Stimulated activated CD8-positive, alpha-beta memory T cell treated with anti-CD3 and anti-CD28 coated beads, Interleukin-7, amount 100 ng/mL, for 24 hours (primary cell): ENCODE data around the gene STK17A.

ENCODE experiments used
- DNase-seq: peaks from one replicate; pipeline ENCODE4 v3.0.0-alpha.2; 2020; ENCODE audit warnings: low read depth

The STK17A gene

GRCh38 chr7:43582503-43583423, at the start of gene STK17A:
Gene STK17A (plus strand): TSS chr7:43583108. CDS start chr7:43583244, 136 bp downstream.
- peak; percentile 83 for DNase-seq

- no peak for DNase-seq
Observed at GRCh38 chr7:43533801-43534479, 49.0 kb upstream of the STK17A start.

- DNase-seq, result no peak
Observed at GRCh38 chr7:43535031-43535451, 47.9 kb upstream of the STK17A start.

GRCh38 chr7:43535810-43536585, 46.9 kb upstream of the STK17A start:
- DNase-seq, result no peak

GRCh38 chr7:43536773-43537172, 46.1 kb upstream of the STK17A start:
- DNase-seq, result no peak

GRCh38 chr7:43537765-43538403, 45.0 kb upstream of the STK17A start:
- no peak for DNase-seq

- no peak for DNase-seq
Observed at GRCh38 chr7:43538404-43538771, 44.5 kb upstream of the STK17A start.

- DNase-seq, result no peak
Observed at GRCh38 chr7:43540471-43540870, 42.4 kb upstream of the STK17A start.

- no peak for DNase-seq
Observed at GRCh38 chr7:43542716-43543115, 40.2 kb upstream of the STK17A start.

GRCh38 chr7:43546231-43546630, 36.7 kb upstream of the STK17A start:
- DNase-seq, result no peak

GRCh38 chr7:43550427-43550826, 32.5 kb upstream of the STK17A start:
- DNase-seq, result no peak

GRCh38 chr7:43552122-43552521, 30.8 kb upstream of the STK17A start:
- no peak for DNase-seq

GRCh38 chr7:43553999-43554398, 28.9 kb upstream of the STK17A start:
- DNase-seq, result no peak

- DNase-seq, result no peak
Observed at GRCh38 chr7:43554423-43554822, 28.5 kb upstream of the STK17A start.

- no peak for DNase-seq
Observed at GRCh38 chr7:43557831-43558495, 24.9 kb upstream of the STK17A start.

GRCh38 chr7:43559171-43559945, 23.6 kb upstream of the STK17A start:
- DNase-seq, result no peak

- DNase-seq, result no peak
Observed at GRCh38 chr7:43559946-43560335, 23.0 kb upstream of the STK17A start.

GRCh38 chr7:43560742-43561330, 22.1 kb upstream of the STK17A start:
- no peak for DNase-seq

GRCh38 chr7:43562383-43562782, 20.5 kb upstream of the STK17A start:
- DNase-seq, result no peak

- DNase-seq, result no peak
Observed at GRCh38 chr7:43565786-43566185, 17.1 kb upstream of the STK17A start.
